CD4-positive, alpha-beta T cell (primary cell): ENCODE results near the gene ZP3. TPM values are rescaled to one million over a fixed set of nuclear protein-coding genes. Genes with fewer than 3 reads are reported as not detected.
"Not testable (repeated sequence)": the region's sequence is repeated elsewhere in the genome, so short reads cannot be mapped to it uniquely, and the experiment has no call there.

Experiments used
- ATAC-seq: fragments of 200-7000 bp; cut with Tn5 transposase; one replicate; pipeline ENCODE4 v1.10.0; 2022; ENCODE audit warnings: mild to moderate bottlenecking; ENCODE audit not compliant: poor library complexity
- CTCF ChIA-PET: fragments of 350-600 bp; sonication (Branson Sonifier 250); formaldehyde crosslinking; loops from one replicate; lab custom pipeline; 2021; ENCODE audit warnings: antibody characterized with exemption, inconsistent platforms; lab: Charles Lee
- POLR2A ChIA-PET: fragments of 350-600 bp; sonication (Branson Sonifier 250); formaldehyde crosslinking; loops from one replicate; lab custom pipeline; 2021; ENCODE audit warnings: antibody characterized with exemption, inconsistent platforms; lab: Charles Lee
- DNase-seq, 14 experiments: peaks; one replicate each; pipeline ENCODE4 v3.0.0-alpha.2; 2013 to 2020; ENCODE audit warnings: mixed read lengths in 2 of 14
- H3K27ac ChIP-seq, 2 donors: one replicate each; pipeline versions ENCODE4 v1.5.1 to v1.7.0; 2013; ENCODE audit warnings: low read length in 2 of 2, low read depth in 1 of 2, mild to moderate bottlenecking in 1 of 2
- H3K27me3 ChIP-seq, 2 experiments: 1 replicate in 1 of 2; 2 replicates in 1 of 2; pipeline versions ENCODE4 v1.6.1 to v1.7.0; 2013; ENCODE audit warnings: low read length in 2 of 2, control low read depth in 1 of 2, mild to moderate bottlenecking in 1 of 2, moderate library complexity in 1 of 2; ENCODE audit not compliant: insufficient read depth in 2 of 2, control insufficient read depth in 1 of 2
- H3K36me3 ChIP-seq: one replicate; pipeline ENCODE4 v1.6.1; 2013; ENCODE audit warnings: low read length, control low read depth; ENCODE audit not compliant: insufficient read depth
- H3K4me1 ChIP-seq: one replicate; pipeline ENCODE4 v1.6.1; 2013; ENCODE audit warnings: low read length, control low read depth; ENCODE audit not compliant: insufficient read depth
- H3K4me3 ChIP-seq: one replicate; pipeline ENCODE4 v1.5.1; 2013; ENCODE audit warnings: mild to moderate bottlenecking, low read length, moderate library complexity
- H3K9me3 ChIP-seq, 2 experiments: 1 replicate in 1 of 2; 2 replicates in 1 of 2; pipeline versions ENCODE4 v1.6.1 to v1.7.0; 2013; ENCODE audit warnings: low read length in 2 of 2, mild to moderate bottlenecking in 2 of 2, control low read depth in 1 of 2, moderate library complexity in 1 of 2; ENCODE audit not compliant: control insufficient read depth in 1 of 2, insufficient read depth in 1 of 2
- H3K27ac Mint-ChIP-seq: one replicate; pipeline ENCODE4 v1.8.0; 2020; ENCODE audit warnings: mixed read lengths
- H3K27me3 Mint-ChIP-seq: one replicate; pipeline ENCODE4 v1.8.0; 2021; ENCODE audit warnings: mixed read lengths
- H3K36me3 Mint-ChIP-seq: one replicate; pipeline ENCODE4 v1.8.0; 2021; ENCODE audit warnings: low read depth, mixed read lengths
- H3K4me1 Mint-ChIP-seq: one replicate; pipeline ENCODE4 v1.8.0; 2021; ENCODE audit warnings: low read depth, mixed read lengths
- H3K4me3 Mint-ChIP-seq: one replicate; pipeline ENCODE4 v1.8.0; 2020; ENCODE audit warnings: mild to moderate bottlenecking, mixed read lengths
- H3K9me3 Mint-ChIP-seq: one replicate; pipeline ENCODE4 v1.8.0; 2020; ENCODE audit warnings: mixed read lengths
- intact Hi-C, 2 experiments: fragments of 100-400 bp; cut with DNase I in 1 of 2; cut with micrococcal nuclease in 1 of 2; formaldehyde crosslinking; loops; one replicate each; pipeline versions ENCODE4 v1.15.1 to v1.9.0; 2023 to 2025; cut with DNase I, micrococcal nuclease
- total RNA-seq, 174 experiments: library from RNA in 2 of 174; stranded (reverse) in 2 of 174; gene quantifications; one replicate each; pipeline ENCODE4 v1.2.3 and lab custom pipeline; 2021 to 2026

Gene ZP3
- total RNA-seq, 2 experiments from 2014 or later: 3.2 to 7.0 TPM

DNA sequence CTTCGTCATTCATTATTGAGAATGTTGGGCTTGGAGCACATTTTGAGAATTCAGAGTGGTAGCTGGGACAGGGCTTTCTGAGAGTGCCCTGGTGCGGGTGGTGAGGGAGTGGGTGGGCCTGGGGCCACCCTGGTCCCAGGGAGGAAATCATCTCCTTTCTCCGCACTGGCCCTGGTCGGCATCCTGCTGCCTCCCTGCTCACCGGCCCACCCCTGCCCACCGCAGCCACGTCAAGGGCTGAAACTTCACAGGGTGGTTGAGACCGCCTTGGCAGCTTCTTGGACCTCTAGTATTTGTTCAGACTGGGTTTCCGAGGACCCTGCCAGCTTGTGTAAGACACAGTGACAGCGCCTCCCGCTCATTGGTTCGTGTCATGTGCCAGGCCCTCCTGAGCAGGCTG, 59.7 kb downstream of the ZP3 start:
- H3K4me1 Mint-ChIP-seq, H3K27ac Mint-ChIP-seq, H3K4me3 ChIP-seq, H3K27me3 ChIP-seq, H3K4me3 Mint-ChIP-seq, DNase-seq, H3K27ac ChIP-seq, H3K9me3 ChIP-seq, H3K9me3 Mint-ChIP-seq, intact Hi-C loops, CTCF ChIA-PET, H3K27me3 Mint-ChIP-seq, H3K36me3 ChIP-seq, H3K4me1 ChIP-seq, ATAC-seq, POLR2A ChIA-PET: not testable (repeated sequence)
- H3K36me3 Mint-ChIP-seq: peaks cover 19% of the 10 kb centered on the region

DNA sequence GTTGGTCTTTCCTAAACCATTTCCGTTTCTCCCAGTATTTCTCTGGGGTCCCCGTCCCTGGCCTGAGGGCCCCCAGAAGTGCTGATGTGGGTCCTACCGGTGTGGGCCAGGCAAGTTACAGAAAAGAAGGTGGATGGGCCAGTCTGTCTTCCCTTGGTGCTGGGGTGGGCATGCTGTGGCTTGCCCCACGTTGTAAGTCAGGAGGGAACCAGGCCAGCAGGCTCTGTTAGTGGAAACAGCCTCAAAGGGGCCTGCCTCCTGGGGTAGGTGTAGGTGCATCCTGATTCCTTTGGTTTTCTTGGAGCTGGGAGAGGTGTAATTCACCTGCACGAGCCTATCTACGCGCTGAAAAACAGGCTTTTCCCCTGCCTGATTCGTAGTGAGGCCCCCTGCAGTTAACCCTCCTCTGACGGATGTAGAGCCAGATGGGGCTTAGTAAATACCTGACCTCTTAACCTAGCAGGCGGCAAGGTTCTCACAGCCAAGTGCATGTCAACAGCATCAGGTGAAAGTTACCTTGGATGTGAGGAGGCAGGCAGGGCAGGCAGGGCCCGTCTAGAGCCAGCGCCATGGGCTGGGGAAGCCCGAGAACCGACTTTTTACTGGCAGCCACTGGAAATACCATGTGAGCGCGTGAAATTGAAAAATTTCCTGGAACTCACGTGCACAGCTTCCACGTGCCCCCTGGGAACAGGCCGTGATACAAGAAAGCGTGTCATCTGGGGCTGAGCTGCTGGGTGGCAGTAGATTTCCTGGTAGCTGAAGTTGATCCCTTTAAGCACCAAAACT, 61.3 kb downstream of the ZP3 start:
- DNase-seq, H3K9me3 ChIP-seq, H3K36me3 ChIP-seq, H3K4me1 ChIP-seq, H3K27ac ChIP-seq, H3K4me3 ChIP-seq, H3K4me1 Mint-ChIP-seq, intact Hi-C loops, CTCF ChIA-PET, H3K9me3 Mint-ChIP-seq, H3K4me3 Mint-ChIP-seq, ATAC-seq, H3K27me3 Mint-ChIP-seq, H3K27me3 ChIP-seq: not testable (repeated sequence)
- POLR2A ChIA-PET: interaction anchor here (0.6 kb wide), 1 partner anchor 93 kb away, joined by 3 read pairs; no protein-coding TSS in a partner anchor
- H3K27ac Mint-ChIP-seq: peak overlapping the region; percentile 82
- peaks cover 19% of the 10 kb centered on the region for H3K36me3 Mint-ChIP-seq

DNA sequence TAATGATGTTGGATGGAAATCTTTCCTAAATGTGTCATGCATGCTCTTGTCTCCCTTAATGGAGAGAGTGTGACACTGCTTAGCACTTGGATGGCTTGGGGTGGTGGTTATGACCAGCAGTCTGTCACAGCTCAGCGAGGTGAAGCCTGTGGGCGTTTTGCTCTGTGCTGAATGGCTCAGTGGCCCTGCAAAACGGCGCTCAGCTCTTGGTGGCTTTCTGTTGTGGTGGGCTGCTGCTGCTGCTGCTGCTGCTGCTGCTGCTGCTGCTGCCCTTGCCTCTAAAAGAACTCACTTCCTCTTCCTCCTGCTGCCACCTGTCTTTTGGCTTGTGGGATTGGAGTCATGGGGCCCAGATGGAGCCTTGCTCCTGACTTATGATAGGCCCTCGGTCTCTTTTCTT, 61.9 kb downstream of the ZP3 start:
- peaks cover 19% of the 10 kb centered on the region for H3K36me3 Mint-ChIP-seq
- H3K27ac Mint-ChIP-seq: peak overlapping the region; percentile 82
- DNase-seq: peak in 5 of 14 experiments; percentile 12 to 54 (median 25)
- H3K4me1 ChIP-seq, H3K27me3 ChIP-seq, H3K27me3 Mint-ChIP-seq, H3K27ac ChIP-seq, intact Hi-C loops, H3K36me3 ChIP-seq, H3K9me3 Mint-ChIP-seq, H3K9me3 ChIP-seq, H3K4me1 Mint-ChIP-seq, CTCF ChIA-PET, H3K4me3 ChIP-seq: not testable (repeated sequence)
- POLR2A ChIA-PET: interaction anchor here (0.6 kb wide), 1 partner anchor 93 kb away, joined by 3 read pairs; no protein-coding TSS in a partner anchor
- ATAC-seq: peak; percentile 91
- peak overlapping the region; percentile 68 for H3K4me3 Mint-ChIP-seq

DNA sequence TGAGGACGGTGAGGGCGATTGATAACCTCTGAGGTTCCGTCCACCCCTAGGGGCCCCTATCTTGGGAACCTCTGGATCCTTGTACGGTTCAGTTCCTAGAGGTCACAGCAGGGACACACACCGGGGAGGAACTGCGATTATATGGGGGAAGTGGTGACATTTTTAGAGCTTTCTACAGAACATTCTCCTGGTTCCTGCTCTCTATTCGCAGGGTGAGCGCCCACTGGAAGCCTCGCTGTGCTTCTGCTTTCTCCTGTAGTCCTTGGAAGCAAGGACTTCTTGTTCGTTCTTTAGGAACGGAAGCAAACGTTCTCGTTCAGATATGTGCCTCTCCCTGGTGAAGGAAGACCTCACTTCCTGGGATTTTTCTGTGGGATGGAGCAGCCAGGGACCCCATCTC, 63.2 kb downstream of the ZP3 start:
- H3K27ac ChIP-seq, H3K36me3 ChIP-seq, H3K9me3 ChIP-seq, H3K9me3 Mint-ChIP-seq, H3K4me3 ChIP-seq, H3K27me3 ChIP-seq, H3K27me3 Mint-ChIP-seq, H3K27ac Mint-ChIP-seq, H3K4me3 Mint-ChIP-seq, POLR2A ChIA-PET, CTCF ChIA-PET, ATAC-seq, DNase-seq, H3K4me1 ChIP-seq, intact Hi-C loops, H3K4me1 Mint-ChIP-seq, H3K36me3 Mint-ChIP-seq: not testable (repeated sequence)

Other genes with a start within 250 kb of the ZP3 start
- gene SRRM3, start 223.1 kb upstream of the ZP3 start, total RNA-seq: not detected
- 10 to 100 TPM; 38.0 to 38.6 TPM for gene HSPB1, start 122.3 kb upstream of the ZP3 start, total RNA-seq
- 10 to 100 TPM; 23.4 to 24.3 TPM for gene YWHAG, start 66.0 kb upstream of the ZP3 start, total RNA-seq
- not detected for gene SSC4D, start 15.3 kb upstream of the ZP3 start, total RNA-seq
- 10 to 100 TPM; 18.2 to 19.2 TPM for gene DTX2, start 36.8 kb downstream of the ZP3 start, total RNA-seq
- gene UPK3B, start 85.6 kb downstream of the ZP3 start, total RNA-seq: 1 to 10 TPM; 1.3 to 2.6 TPM
- under 1 TPM in 1 of 2 experiments, not detected in 1; 0.53 TPM for gene SPDYE16, start 118.3 kb downstream of the ZP3 start, total RNA-seq
- 10 to 100 TPM; 33.7 to 36.9 TPM for gene POMZP3, start 202.3 kb downstream of the ZP3 start, total RNA-seq